ENCODE data around the gene MARCHF6.

MARCHF6 gene

DNA sequence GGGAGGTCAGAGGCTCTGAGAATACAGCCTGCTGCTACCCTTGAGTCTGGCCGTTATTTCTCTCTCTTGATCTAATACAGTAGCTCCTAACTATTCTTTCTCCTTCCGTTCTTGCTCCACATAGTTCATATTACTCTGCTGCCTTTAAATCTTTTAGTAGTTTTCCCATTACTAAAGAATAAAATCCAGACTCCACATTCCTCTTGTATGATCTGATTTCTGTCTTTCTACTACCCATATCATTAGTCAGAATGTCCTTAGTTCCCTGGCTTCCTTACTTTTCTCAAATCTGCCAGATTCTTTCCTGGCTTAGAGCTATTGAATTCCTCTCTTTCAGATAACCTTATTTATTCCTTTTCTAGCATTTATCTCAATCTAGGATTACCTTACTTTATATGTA, 40.0 kb downstream of the MARCHF6 start:
- H3K9me3 ChIP-seq, result no peaks in the 10 kb centered on the region
- peaks cover 88% of the 10 kb centered on the region for H3K36me3 ChIP-seq

DNA sequence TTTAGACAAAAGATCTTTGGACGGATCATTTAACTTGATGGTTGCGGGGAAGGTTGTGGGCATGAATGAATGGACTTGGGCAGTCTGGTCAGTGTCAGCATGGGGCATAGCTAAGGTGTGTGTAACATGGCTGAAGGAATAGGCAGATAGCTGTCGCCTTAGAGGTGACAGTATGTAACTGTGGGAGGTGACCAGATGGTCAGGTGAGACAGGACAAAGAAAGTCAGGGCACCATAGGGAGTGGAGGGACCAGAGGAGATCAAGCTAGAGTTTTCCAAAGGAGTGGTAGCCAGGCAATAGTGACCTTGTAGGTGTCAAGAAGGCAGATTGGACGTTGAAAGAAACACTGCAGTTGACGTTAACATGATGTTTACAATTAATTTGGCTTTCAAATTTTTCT, 43.1 kb downstream of the MARCHF6 start:
- no peak overlapping the region for H3K4me3 ChIP-seq (ENCODE audit: low read depth in 1 of 2, low read length in 1 of 2)
- H3K27ac ChIP-seq, result no peak overlapping the region
- H3K36me3 ChIP-seq, result peaks cover 61% of the 10 kb centered on the region
- no peaks in the 10 kb centered on the region for H3K27me3 ChIP-seq
- H3K9me3 ChIP-seq, result no peaks in the 10 kb centered on the region
- TF ChIP-seq, protein P1, sequence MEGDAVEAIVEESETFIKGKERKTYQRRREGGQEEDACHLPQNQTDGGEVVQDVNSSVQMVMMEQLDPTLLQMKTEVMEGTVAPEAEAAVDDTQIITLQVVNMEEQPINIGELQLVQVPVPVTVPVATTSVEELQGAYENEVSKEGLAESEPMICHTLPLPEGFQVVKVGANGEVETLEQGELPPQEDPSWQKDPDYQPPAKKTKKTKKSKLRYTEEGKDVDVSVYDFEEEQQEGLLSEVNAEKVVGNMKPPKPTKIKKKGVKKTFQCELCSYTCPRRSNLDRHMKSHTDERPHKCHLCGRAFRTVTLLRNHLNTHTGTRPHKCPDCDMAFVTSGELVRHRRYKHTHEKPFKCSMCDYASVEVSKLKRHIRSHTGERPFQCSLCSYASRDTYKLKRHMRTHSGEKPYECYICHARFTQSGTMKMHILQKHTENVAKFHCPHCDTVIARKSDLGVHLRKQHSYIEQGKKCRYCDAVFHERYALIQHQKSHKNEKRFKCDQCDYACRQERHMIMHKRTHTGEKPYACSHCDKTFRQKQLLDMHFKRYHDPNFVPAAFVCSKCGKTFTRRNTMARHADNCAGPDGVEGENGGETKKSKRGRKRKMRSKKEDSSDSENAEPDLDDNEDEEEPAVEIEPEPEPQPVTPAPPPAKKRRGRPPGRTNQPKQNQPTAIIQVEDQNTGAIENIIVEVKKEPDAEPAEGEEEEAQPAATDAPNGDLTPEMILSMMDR (IDR thresholded peaks at IDR 0.05), result no peak
- peaks cover 0 to 3% of the 10 kb centered on the region in 2 experiments for H3K4me1 ChIP-seq (ENCODE audit: control insufficient read depth in 1 of 2, insufficient read depth in 1 of 2, low read depth in 1 of 2, low read length in 1 of 2)

More for the DNA sequence above, 40.0 kb downstream of the MARCHF6 start:
- TF ChIP-seq, protein P1 (IDR thresholded peaks at IDR 0.05), result no peak
- no peak overlapping the region for H3K27ac ChIP-seq
- H3K4me3 ChIP-seq (ENCODE audit: low read depth in 1 of 2, low read length in 1 of 2), result no peak overlapping the region
- no peaks in the 10 kb centered on the region for H3K27me3 ChIP-seq
- H3K4me1 ChIP-seq (ENCODE audit: control insufficient read depth in 1 of 2, insufficient read depth in 1 of 2, low read depth in 1 of 2, low read length in 1 of 2), result no peaks in the 10 kb centered on the region

DNA sequence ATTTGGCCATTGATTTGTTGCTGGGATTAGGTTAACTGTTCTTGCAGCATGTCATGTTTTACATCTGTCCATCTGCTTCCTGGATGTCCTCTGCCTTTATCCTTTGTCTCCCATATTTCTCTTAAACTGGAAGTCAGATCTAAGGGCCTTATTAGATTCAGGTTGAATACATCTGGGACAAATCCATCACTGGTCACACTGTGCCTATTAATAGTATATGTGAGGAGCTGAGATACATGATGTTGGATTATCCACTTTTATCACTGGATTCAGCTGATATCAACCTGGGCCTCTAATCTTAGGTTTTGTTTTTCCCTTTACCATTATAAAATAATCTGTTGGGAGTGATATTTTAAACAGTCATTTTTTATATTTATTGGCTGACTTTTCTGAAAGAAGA, 46.3 kb downstream of the MARCHF6 start:
- H3K36me3 ChIP-seq, result peaks cover 59% of the 10 kb centered on the region
- H3K9me3 ChIP-seq, result no peaks in the 10 kb centered on the region
- no peak overlapping the region for H3K27ac ChIP-seq
- H3K4me3 ChIP-seq (ENCODE audit: low read depth in 1 of 2, low read length in 1 of 2), result no peak overlapping the region
- H3K27me3 ChIP-seq, result no peaks in the 10 kb centered on the region
- H3K4me1 ChIP-seq (ENCODE audit: control insufficient read depth in 1 of 2, insufficient read depth in 1 of 2, low read depth in 1 of 2, low read length in 1 of 2), result peaks cover 0 to 3% of the 10 kb centered on the region in 2 experiments
- TF ChIP-seq, protein P1 (IDR thresholded peaks at IDR 0.05), result no peak

DNA sequence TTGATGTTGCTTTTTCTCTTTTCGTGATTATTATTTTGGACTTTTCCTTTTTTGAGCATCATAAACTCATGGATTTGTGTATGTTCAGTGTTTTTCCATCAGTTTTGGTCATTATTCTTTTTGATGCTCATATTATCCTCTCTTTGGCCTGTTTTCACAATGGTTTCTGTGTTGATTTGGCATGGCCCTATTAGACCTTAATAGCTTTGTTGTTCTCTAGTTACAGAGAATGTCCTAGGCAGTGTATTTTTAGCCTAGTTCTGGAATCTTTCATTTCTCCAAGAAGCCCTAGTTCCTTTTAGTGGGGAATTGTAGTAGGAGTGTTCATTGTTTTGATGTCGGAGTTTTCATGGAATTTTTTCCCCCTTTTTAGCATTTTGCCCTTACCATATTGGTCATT, 46.9 kb downstream of the MARCHF6 start:
- Histone ChIP-seq H3K4me3 (ENCODE audit: low read depth in 1 of 2, low read length in 1 of 2) (no peak overlapping the region), H3K9me3 (no peaks in the 10 kb centered on the region), H3K27ac (no peak overlapping the region), H3K36me3 (peaks cover 59% of the 10 kb centered on the region), H3K4me1 (ENCODE audit: control insufficient read depth in 1 of 2, insufficient read depth in 1 of 2, low read depth in 1 of 2, low read length in 1 of 2) (peaks cover 0 to 3% of the 10 kb centered on the region in 2 experiments), H3K27me3 (no peaks in the 10 kb centered on the region)
- TF ChIP-seq, protein P1 (IDR thresholded peaks at IDR 0.05), result no peak

DNA sequence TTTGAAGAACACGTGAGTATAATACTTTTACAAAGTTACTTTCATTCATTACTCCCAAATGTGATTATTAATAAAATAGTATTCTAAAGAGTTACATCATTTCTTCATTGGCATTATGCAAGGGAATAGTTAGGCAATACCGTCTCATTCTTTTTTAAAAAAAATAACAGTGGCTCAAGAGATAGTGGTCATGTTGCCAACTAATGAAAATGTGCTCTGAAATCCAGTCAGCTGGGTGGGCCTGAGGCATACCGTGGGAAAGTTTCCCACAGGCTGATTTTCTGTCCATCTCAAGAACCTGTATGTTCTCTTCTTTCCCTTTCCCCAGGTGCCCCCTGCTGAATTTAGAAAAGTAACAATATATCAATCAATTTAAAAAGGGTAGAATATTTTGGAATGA, 47.3 kb downstream of the MARCHF6 start:
- no peak overlapping the region for H3K4me3 ChIP-seq (ENCODE audit: low read depth in 1 of 2, low read length in 1 of 2)
- H3K36me3 ChIP-seq, result peaks cover 59% of the 10 kb centered on the region
- TF ChIP-seq, protein P1 (IDR thresholded peaks at IDR 0.05), result no peak
- no peak overlapping the region for H3K27ac ChIP-seq
- H3K9me3 ChIP-seq, result no peaks in the 10 kb centered on the region
- H3K4me1 ChIP-seq (ENCODE audit: control insufficient read depth in 1 of 2, insufficient read depth in 1 of 2, low read depth in 1 of 2, low read length in 1 of 2), result peaks cover 0 to 3% of the 10 kb centered on the region in 2 experiments
- no peaks in the 10 kb centered on the region for H3K27me3 ChIP-seq

DNA sequence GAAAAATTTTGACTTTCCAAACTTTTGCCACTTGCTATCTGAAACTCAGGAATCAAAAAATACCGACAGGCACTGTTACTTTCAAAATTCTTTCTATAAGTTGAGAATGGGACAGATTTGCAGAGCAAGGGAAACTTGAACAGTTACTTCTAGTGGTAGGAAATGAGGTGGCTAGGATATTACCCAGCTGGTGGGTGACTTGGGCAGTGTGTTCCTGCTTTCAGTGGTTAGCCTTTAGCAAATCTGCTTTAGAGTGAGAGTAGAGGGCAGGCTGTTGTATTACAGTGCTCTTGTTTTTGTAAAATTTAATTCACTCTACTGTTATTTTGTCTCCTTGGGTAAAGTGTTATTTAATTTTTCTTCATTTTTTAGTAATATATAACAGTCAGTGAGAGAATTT, 48.0 kb downstream of the MARCHF6 start:
- Histone ChIP-seq H3K4me3 (ENCODE audit: low read depth in 1 of 2, low read length in 1 of 2) (no peak overlapping the region), H3K27me3 (no peaks in the 10 kb centered on the region), H3K4me1 (ENCODE audit: control insufficient read depth in 1 of 2, insufficient read depth in 1 of 2, low read depth in 1 of 2, low read length in 1 of 2) (peaks cover 0 to 3% of the 10 kb centered on the region in 2 experiments), H3K27ac (no peak overlapping the region), H3K36me3 (peaks cover 59% of the 10 kb centered on the region), H3K9me3 (no peaks in the 10 kb centered on the region)
- TF ChIP-seq, protein P1 (IDR thresholded peaks at IDR 0.05), result no peak

All from neutrophil (primary cell).